ENCODE measurements around the gene GALNT11. TPM values are rescaled to one million over a fixed set of nuclear protein-coding genes. Genes with fewer than 3 reads are reported as not detected.

GALNT11 gene
- total and polyA plus RNA-seq, 4 donors: 12.0 to 21.8 (median 13.8) TPM

GRCh38 chr7:152006336-152006735 lies 19.1 kb upstream of the GALNT11 start:
- no peak overlapping the region for H3K9ac ChIP-seq (ENCODE audit: low read depth in 1 of 2, low read length in 2 of 2)
- no peak overlapping the region for H3K27ac ChIP-seq (ENCODE audit: low read depth in 1 of 2, low read length in 2 of 2)
- H3K9me3 ChIP-seq (ENCODE audit: control insufficient read depth in 4 of 4, low read length in 3 of 4): no peaks in the 10 kb centered on the region
- H3K4me1 ChIP-seq (ENCODE audit: control insufficient read depth in 4 of 4, insufficient read depth in 4 of 4, low read length in 3 of 4): no peaks in the 10 kb centered on the region
- 77% methylated on average over 6 of the region's 6 CpGs for WGBS
- H3K4me3 ChIP-seq (ENCODE audit: low read depth in 1 of 3, low read length in 3 of 3): no peak overlapping the region
- no peak for TF ChIP-seq CTCF (IDR thresholded peaks at IDR 0.05; ENCODE audit: low read depth, low read length, missing input control)
- TF ChIP-seq NR2F2 (IDR thresholded peaks at IDR 0.05): no peak
- no peak for TF ChIP-seq SP1 (IDR thresholded peaks at IDR 0.05)
- no peak for TF ChIP-seq RAD21 (IDR thresholded peaks at IDR 0.05)
- DNase-seq (ENCODE audit: low spot score): no peak
- H3K27me3 ChIP-seq (ENCODE audit: control insufficient read depth in 4 of 4, insufficient read depth in 4 of 4, low read length in 3 of 4): no peaks in the 10 kb centered on the region
- H3K36me3 ChIP-seq (ENCODE audit: control insufficient read depth in 4 of 4, insufficient read depth in 3 of 4, low read depth in 1 of 4, low read length in 3 of 4): no peaks in the 10 kb centered on the region

GRCh38 chr7:152011860-152012259 lies 13.6 kb upstream of the GALNT11 start:
- Histone ChIP-seq H3K36me3 (ENCODE audit: control insufficient read depth in 4 of 4, insufficient read depth in 3 of 4, low read depth in 1 of 4, low read length in 3 of 4) (no peaks in the 10 kb centered on the region), H3K27ac (ENCODE audit: low read depth in 1 of 2, low read length in 2 of 2) (no peak overlapping the region), H3K9ac (ENCODE audit: low read depth in 1 of 2, low read length in 2 of 2) (no peak overlapping the region), H3K4me1 (ENCODE audit: control insufficient read depth in 4 of 4, insufficient read depth in 4 of 4, low read length in 3 of 4) (no peaks in the 10 kb centered on the region), H3K27me3 (ENCODE audit: control insufficient read depth in 4 of 4, insufficient read depth in 4 of 4, low read length in 3 of 4) (no peaks in the 10 kb centered on the region), H3K9me3 (ENCODE audit: control insufficient read depth in 4 of 4, low read length in 3 of 4) (no peaks in the 10 kb centered on the region), H3K4me3 (ENCODE audit: low read depth in 1 of 3, low read length in 3 of 3) (no peak overlapping the region)
- no peak for DNase-seq (ENCODE audit: low spot score)
- TF ChIP-seq ATF3 (IDR thresholded peaks at IDR 0.05) (no peak), FOXA1 (IDR thresholded peaks at IDR 0.05) (no peak), CTCF (IDR thresholded peaks at IDR 0.05; ENCODE audit: low read depth, low read length, missing input control) (no peak), NR2F2 (IDR thresholded peaks at IDR 0.05) (no peak), SP1 (IDR thresholded peaks at IDR 0.05) (no peak), RAD21 (IDR thresholded peaks at IDR 0.05) (no peak), RXRA (IDR thresholded peaks at IDR 0.05) (no peak), MAX (IDR thresholded peaks at IDR 0.05) (no peak), YY1 (IDR thresholded peaks at IDR 0.05) (no peak), HNF4A (conservative IDR thresholded peaks at IDR 0.05) (no peak), GABPA (IDR thresholded peaks at IDR 0.05 in 1 of 2, conservative IDR thresholded peaks at IDR 0.05 in 1 of 2) (no peak), HNF4G (IDR thresholded peaks at IDR 0.05) (no peak), EGR1 (IDR thresholded peaks at IDR 0.05; ENCODE audit: low read depth in 2 of 2) (no peak), JUND (IDR thresholded peaks at IDR 0.05) (no peak), FOXA2 (IDR thresholded peaks at IDR 0.05) (no peak), REST (IDR thresholded peaks at IDR 0.05) (no peak)
- 83% methylated on average over 3 of the region's 3 CpGs for WGBS
